IPS-20b (cell line): ENCODE data around the gene DGAT2L6.
"Not testable (repeated sequence)": the region's sequence is repeated elsewhere in the genome, so short reads cannot be mapped to it uniquely, and the experiment has no call there.

Source experiments
- H3K27ac ChIP-seq: one replicate; pipeline ENCODE4 v1.5.1; 2013; ENCODE audit warnings: low read length
- H3K27me3 ChIP-seq: 2 replicates; pipeline ENCODE4 v1.6.1; 2013; ENCODE audit warnings: mild to moderate bottlenecking, low read length, inconsistent platforms; ENCODE audit not compliant: insufficient read depth
- H3K36me3 ChIP-seq: 2 replicates; pipeline ENCODE4 v1.6.1; 2013; ENCODE audit warnings: low read depth, mild to moderate bottlenecking, inconsistent platforms, low read length, moderate library complexity; ENCODE audit not compliant: insufficient read depth
- H3K4me1 ChIP-seq: 2 replicates; pipeline ENCODE4 v1.6.1; 2013; ENCODE audit warnings: mild to moderate bottlenecking, control low read depth, inconsistent platforms, low read length, moderate library complexity; ENCODE audit not compliant: insufficient read depth
- H3K4me3 ChIP-seq: 2 replicates; pipeline ENCODE4 v1.5.1; 2013; ENCODE audit warnings: mild to moderate bottlenecking, low read length, inconsistent platforms
- H3K9ac ChIP-seq: 2 replicates; pipeline ENCODE4 v1.6.1; 2013; ENCODE audit warnings: low read depth, mild to moderate bottlenecking, inconsistent platforms, low read length, moderate library complexity
- H3K9me3 ChIP-seq: 2 replicates; pipeline ENCODE4 v1.6.1; 2013; ENCODE audit warnings: mild to moderate bottlenecking, low read depth, low read length, inconsistent platforms; ENCODE audit not compliant: insufficient read depth

DGAT2L6 gene

DNA sequence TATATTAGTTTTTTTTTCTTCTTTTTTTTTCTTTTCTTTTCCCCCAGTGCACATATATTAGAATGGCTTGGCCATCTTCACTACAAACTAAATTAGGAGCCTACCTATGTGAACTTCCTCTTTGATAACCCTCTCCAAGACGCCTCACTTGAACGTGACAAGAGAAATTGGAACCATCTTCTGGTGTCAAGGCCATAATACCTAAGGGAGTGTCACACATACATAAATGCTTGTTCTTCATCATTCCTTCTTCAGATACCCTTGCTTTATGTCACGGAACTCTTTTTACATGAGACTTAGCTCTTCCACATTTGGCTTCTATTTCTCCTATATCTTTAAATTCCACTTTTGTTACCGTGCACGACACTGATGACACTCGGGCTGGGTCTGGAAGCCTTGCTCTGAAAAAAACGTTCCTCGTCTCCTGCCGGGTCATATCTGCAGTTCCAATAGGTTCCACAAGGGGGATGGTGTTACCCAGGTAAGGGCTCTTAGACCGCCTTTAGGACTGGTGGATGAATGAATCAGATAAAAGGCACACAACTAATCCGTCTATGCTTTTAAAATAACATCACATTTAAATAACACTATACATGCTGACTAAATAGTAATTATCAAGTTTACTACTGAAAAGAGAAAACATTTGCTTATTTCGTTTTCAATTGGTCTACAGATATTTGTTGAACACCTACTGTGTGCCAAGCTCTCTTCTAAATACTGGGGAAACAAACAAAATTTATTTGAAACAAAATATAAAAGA lies 19.9 kb downstream of the DGAT2L6 start:
- Histone ChIP-seq H3K27me3 (no peaks in the 10 kb centered on the region), H3K36me3 (no peaks in the 10 kb centered on the region), H3K9ac (no peak overlapping the region), H3K4me1 (no peaks in the 10 kb centered on the region), H3K9me3 (no peaks in the 10 kb centered on the region), H3K4me3 (no peak overlapping the region), H3K27ac (no peak overlapping the region)

- H3K9me3 ChIP-seq = no peaks in the 10 kb centered on the region
- no peak overlapping the region for H3K27ac ChIP-seq
- H3K36me3 ChIP-seq = no peaks in the 10 kb centered on the region
- no peak overlapping the region for H3K4me3 ChIP-seq
- H3K27me3 ChIP-seq = no peaks in the 10 kb centered on the region
- H3K9ac ChIP-seq = no peak overlapping the region
- no peaks in the 10 kb centered on the region for H3K4me1 ChIP-seq
Observed at GRCh38 chrX:70201732-70202131, 24.4 kb downstream of the DGAT2L6 start.

DNA sequence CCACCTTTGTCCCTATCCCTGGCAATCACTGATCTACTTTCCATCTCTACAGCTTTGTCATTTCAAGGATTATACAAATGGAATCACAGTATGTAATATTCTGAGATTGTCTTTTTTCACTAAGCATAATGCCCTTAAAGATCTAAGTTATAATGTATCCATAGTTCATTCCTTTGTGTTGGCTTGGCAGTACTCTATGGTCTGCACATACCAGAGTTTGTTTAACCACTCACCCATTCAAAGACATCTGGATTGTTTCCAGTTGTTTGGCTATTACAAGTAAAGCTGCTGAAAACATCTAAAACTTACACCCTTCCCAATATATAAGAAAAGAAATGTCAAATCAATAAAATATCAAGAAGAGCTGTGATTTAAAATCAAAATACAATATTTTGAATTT lies 31.2 kb downstream of the DGAT2L6 start:
- no peaks in the 10 kb centered on the region for H3K4me1 ChIP-seq
- H3K9ac ChIP-seq = no peak overlapping the region
- H3K27ac ChIP-seq = no peak overlapping the region
- no peaks in the 10 kb centered on the region for H3K27me3 ChIP-seq
- no peaks in the 10 kb centered on the region for H3K9me3 ChIP-seq
- no peak overlapping the region for H3K4me3 ChIP-seq
- no peaks in the 10 kb centered on the region for H3K36me3 ChIP-seq

- H3K4me1 ChIP-seq, H3K36me3 ChIP-seq, H3K27me3 ChIP-seq, H3K4me3 ChIP-seq, H3K27ac ChIP-seq, H3K9ac ChIP-seq, H3K9me3 ChIP-seq: not testable (repeated sequence)
Observed at GRCh38 chrX:70209570-70209969, 32.3 kb downstream of the DGAT2L6 start.

GRCh38 chrX:70219938-70220764 lies 42.9 kb downstream of the DGAT2L6 start:
- H3K4me3 ChIP-seq = no peak overlapping the region
- no peak overlapping the region for H3K9ac ChIP-seq
- H3K27me3 ChIP-seq = no peaks in the 10 kb centered on the region
- no peaks in the 10 kb centered on the region for H3K36me3 ChIP-seq
- H3K4me1 ChIP-seq = no peaks in the 10 kb centered on the region
- no peaks in the 10 kb centered on the region for H3K9me3 ChIP-seq
- H3K27ac ChIP-seq = no peak overlapping the region

GRCh38 chrX:70226048-70226447 lies 48.8 kb downstream of the DGAT2L6 start:
- H3K4me1 ChIP-seq = no peaks in the 10 kb centered on the region
- H3K27me3 ChIP-seq = no peaks in the 10 kb centered on the region
- H3K9ac ChIP-seq = no peak overlapping the region
- no peaks in the 10 kb centered on the region for H3K36me3 ChIP-seq
- H3K9me3 ChIP-seq = no peaks in the 10 kb centered on the region
- no peak overlapping the region for H3K4me3 ChIP-seq
- H3K27ac ChIP-seq = no peak overlapping the region

DNA sequence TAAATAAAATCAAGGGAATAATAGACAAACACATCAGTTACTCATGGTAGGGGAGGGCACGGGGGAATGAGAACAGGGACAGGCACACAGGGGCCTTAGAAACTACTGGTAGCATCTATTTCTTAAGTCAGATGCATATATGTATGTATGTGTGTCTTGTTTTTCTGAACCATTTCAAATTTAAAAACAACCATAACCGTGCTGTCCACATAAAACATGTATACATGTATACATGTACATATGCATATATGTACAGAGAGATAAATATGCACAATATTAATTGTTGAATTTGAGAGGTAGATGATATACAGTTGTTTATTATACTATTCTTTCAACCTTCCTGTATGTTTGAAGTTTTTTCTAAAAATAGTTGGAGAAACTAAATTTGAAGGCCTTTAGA lies 49.4 kb downstream of the DGAT2L6 start:
- Histone ChIP-seq H3K27me3 (no peaks in the 10 kb centered on the region), H3K4me1 (no peaks in the 10 kb centered on the region), H3K4me3 (no peak overlapping the region), H3K9ac (no peak overlapping the region), H3K9me3 (no peaks in the 10 kb centered on the region), H3K27ac (no peak overlapping the region), H3K36me3 (no peaks in the 10 kb centered on the region)

- no peak overlapping the region for H3K4me3 ChIP-seq
- H3K27ac ChIP-seq = no peak overlapping the region
- H3K9me3 ChIP-seq = no peaks in the 10 kb centered on the region
- H3K4me1 ChIP-seq = no peaks in the 10 kb centered on the region
- H3K36me3 ChIP-seq = no peaks in the 10 kb centered on the region
- H3K9ac ChIP-seq = no peak overlapping the region
- no peaks in the 10 kb centered on the region for H3K27me3 ChIP-seq
Observed at GRCh38 chrX:70231666-70232065, 54.4 kb downstream of the DGAT2L6 start.

- Histone ChIP-seq H3K36me3 (no peaks in the 10 kb centered on the region), H3K9ac (no peak within 1 kb of the TSS), H3K9me3 (no peaks in the 10 kb centered on the region), H3K4me1 (no peaks in the 10 kb centered on the region), H3K27ac (no peak within 1 kb of the TSS), H3K27me3 (no peaks in the 10 kb centered on the region), H3K4me3 (no peak within 1 kb of the TSS)
Observed at GRCh38 chrX:70234355-70234754, 57.1 kb downstream of the DGAT2L6 start, which contains the start of gene AWAT1. AWAT1 (plus strand) TSS chrX:70234655; CDS start chrX:70234696, 41 bp downstream.

- no peak overlapping the region for H3K4me3 ChIP-seq
- no peak overlapping the region for H3K27ac ChIP-seq
- no peak overlapping the region for H3K9ac ChIP-seq
- H3K4me1 ChIP-seq = no peaks in the 10 kb centered on the region; the same call in 1 of the 2 replicates
- no peaks in the 10 kb centered on the region for H3K36me3 ChIP-seq
- H3K9me3 ChIP-seq = no peaks in the 10 kb centered on the region
- H3K27me3 ChIP-seq = no peaks in the 10 kb centered on the region
Observed at GRCh38 chrX:70240751-70241150, 63.5 kb downstream of the DGAT2L6 start.

- H3K4me1 ChIP-seq = no peaks in the 10 kb centered on the region; the same call in 1 of the 2 replicates
- no peaks in the 10 kb centered on the region for H3K27me3 ChIP-seq
- no peaks in the 10 kb centered on the region for H3K9me3 ChIP-seq
- H3K9ac ChIP-seq = no peak overlapping the region
- no peak overlapping the region for H3K4me3 ChIP-seq
- no peak overlapping the region for H3K27ac ChIP-seq
- H3K36me3 ChIP-seq = no peaks in the 10 kb centered on the region
Observed at GRCh38 chrX:70241501-70241900, 64.2 kb downstream of the DGAT2L6 start.

DNA sequence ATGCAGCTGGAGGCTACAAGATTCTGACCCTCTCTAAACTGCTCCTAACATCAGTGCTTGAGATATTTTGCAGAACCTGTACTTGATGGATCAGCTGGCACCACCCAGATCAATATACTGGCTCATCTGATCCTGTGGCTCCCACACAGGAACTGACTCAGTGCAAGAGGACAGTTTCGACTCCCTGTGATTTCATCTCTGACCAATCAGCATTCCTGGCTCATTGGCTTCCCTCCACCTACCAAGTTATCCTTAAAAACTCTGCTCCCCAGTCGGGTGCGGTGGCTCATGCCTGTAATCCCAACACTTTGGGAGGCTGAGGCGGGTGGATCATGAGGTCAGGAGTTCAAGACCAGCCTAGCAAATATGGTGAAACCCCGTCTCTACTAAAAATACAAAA lies 66.3 kb downstream of the DGAT2L6 start:
- not testable (repeated sequence) for H3K4me1 ChIP-seq, H3K36me3 ChIP-seq, H3K27ac ChIP-seq, H3K9me3 ChIP-seq, H3K9ac ChIP-seq, H3K27me3 ChIP-seq, H3K4me3 ChIP-seq
